Stimulated activated CD8-positive, alpha-beta memory T cell treated with anti-CD3 and anti-CD28 coated beads, Interleukin-12 subunit alpha, Interleukin-12 subunit beta, amount 100 ng/mL, for 4 hours (primary cell): Measurements from ENCODE around the gene JAK3.

Experiments
- DNase-seq: peaks from one replicate; pipeline ENCODE4 v3.0.0-alpha.2; 2020; ENCODE audit warnings: low read depth

JAK3 gene

GRCh38 chr19:17840019-17840418 is 7.8 kb downstream of the JAK3 start:
- DNase-seq = no peak

DNA sequence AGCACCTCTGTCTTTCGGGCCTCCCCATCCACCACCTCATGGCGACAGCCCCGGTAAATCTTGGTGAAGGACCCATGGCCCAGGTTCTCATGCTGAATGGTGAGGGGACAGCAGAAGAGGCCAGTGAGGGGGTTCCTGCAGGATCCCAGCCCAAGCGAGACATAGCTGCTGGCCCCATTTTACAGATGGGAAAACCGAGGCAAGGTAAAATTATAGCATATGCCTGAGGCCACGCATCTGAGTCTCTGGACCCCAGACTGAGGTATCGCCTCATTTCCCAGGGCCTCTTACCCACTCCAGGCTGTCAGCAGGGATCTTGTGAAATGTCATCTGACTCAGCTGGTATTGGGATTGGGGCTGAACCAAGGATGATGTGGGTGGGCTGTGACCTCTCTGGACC is 9.8 kb downstream of the JAK3 start:
- DNase-seq = no peak

DNA sequence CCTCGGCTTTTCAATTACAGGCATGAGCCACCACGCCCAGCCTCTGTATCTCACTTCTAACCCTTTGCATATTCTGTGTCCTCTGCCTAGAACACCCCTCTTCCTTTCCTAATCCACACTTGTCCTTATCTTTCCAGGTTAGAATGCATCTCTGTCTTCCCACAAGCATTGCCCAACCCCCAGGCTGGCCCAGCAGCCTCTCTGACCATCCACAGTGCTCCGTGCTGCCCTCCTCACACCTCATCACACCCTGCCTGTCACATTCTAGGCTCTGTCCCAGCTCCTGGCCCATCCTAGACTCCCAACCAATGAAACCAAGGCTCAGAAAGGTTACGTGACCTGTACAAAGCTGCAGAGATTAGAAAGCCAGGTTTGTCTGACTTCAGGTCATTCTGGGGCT is 11.3 kb downstream of the JAK3 start:
- no peak for DNase-seq

DNA sequence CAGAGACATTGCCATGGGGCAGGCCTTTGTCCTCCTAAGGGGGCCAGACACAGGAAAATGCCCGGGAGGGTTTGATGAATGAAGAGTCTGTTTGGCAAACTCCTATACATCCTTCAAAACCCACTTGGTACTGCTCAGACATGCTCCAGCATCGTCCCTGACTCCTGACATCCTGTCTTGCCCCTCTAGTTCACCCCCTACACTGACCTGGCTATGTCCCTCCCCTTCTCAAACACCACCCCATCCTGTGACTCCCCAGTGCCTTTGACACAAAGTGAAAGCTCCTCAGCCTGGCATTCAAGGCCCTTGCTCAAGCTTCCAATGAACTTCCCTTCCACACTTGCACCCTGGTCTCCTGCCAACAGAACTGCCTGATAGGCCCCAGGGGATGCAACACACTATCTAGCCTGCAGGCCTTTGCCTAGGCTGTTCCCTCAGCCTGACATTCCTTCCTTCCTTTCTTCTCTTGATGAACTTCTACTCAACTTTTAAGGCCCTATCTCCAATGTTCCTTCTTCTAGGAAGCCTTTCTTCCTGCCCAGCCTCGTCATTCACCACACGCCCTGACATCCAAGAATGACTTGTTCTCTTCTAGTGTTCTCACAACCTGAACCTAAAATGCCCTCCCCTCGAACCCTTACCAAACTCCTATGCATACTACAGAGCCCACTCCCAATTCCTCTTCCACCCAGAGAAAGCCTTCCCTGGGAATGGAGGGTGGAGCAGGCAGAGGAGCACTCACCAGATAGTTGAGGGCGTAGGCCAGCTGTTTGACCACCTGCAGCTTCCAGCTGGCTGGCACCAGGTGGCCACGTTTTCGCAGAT is 12.4 kb downstream of the JAK3 start:
- no peak for DNase-seq

DNA sequence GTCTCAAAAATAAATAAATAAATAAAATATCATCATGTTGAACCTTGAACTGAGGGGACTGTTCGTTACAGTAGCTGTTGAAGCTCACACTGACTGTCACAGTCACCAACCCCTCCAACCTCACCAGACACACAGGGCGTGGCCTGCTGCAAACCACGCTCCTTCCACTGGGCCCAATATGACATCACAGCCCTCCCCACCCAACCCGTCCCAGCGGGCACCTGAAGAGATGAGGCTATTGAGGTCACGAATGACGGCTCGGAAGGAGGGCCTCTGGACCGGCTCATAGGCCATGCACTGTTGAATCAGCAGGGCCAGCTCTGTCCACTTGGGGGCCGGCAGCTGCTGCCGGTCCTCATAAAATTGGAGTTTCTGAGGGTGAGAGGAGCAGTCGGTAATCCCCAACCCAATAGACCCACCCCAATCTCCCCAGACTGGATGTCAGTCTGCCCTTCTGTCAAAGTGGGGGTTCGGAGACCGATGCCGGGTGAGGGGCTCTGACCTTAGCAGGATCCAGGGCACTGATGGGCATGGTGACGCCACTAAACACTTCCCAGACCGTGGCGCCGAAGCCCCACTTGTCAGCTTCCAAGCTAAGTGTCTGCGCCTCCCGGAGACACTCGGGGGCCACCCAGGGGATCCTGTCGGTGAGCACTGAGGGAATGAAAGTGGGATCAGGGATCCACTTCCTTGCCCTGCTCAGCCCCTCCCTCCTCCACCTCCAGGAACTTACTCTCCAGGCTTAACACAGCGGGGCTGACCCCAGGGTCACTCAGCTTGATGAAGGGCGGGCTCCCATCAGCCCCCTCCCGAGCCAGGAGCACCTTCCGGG is 13.2 kb downstream of the JAK3 start:
- DNase-seq = no peak

- no peak for DNase-seq
Measured at GRCh38 chr19:17832443-17833208, 15.2 kb downstream of the JAK3 start.

- no peak for DNase-seq
Measured at GRCh38 chr19:17831419-17831888, 16.3 kb downstream of the JAK3 start.

GRCh38 chr19:17830567-17831418 is 17.0 kb downstream of the JAK3 start:
- DNase-seq = no peak

- no peak for DNase-seq
Measured at GRCh38 chr19:17829855-17830566, 17.8 kb downstream of the JAK3 start.

- no peak for DNase-seq
Measured at GRCh38 chr19:17826508-17827056, 21.2 kb downstream of the JAK3 start.

GRCh38 chr19:17824339-17824738 is 23.4 kb downstream of the JAK3 start:
- no peak for DNase-seq

DNA sequence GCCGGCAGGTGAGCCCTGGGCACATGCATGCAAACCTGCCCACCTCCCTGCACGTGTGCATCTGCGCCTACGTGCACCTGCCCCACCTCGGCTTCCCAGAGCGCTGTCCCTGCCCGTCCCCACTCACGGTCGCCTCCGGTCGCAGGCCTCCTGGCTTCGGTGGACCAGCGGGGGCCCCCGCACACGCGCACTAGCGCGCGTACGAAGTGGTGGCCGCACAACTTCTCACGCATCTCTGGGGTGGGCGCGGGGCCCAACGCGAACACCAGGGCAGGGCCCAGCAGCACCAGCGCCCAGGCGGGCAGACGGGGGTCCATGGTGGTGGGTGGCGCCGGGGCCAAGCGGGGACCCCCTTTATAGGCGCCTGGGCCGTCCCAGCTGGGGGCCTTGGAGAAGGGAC is 26.6 kb downstream of the JAK3 start, which contains the start of gene INSL3:
INSL3 (minus strand) TSS at position 330 of the 400 bp plus-strand sequence; CDS start at position 317, 13 bp downstream.
- no peak for DNase-seq

DNA sequence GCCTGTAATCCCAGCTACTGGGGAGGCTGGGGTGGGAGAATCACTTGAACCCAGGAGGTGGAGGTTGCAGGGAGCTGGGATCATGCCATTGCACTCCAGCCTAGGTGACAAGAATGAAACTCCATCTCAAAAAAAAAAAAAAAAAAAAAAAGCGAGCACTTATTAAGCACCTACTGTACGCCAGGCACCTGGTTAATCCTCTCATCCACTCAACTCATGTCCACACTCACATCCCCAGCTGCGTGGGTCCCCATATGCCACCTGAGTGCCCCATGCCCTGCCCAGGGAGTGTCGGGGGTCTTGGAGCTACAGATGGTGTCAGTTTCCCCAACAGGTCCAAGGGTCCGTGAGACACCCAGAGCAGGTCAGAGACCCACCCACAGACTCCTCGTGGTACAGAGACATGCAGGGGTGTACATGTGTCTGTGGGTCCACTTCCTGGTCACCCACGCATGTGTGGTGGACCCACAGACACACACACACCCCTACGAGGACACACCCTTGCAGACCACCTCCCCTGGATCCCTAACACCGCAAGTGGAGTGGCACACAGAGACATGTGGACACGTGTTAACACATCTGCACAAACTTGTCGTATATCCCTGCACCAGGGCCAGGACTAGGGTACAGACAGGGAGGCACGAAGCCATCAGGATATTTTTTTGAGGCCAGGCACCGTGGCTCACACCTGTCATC is 30.0 kb downstream of the JAK3 start:
- no peak for DNase-seq

GRCh38 chr19:17812099-17812498 is 35.7 kb downstream of the JAK3 start:
- no peak for DNase-seq

- no peak for DNase-seq
Measured at GRCh38 chr19:17811681-17812080, 36.1 kb downstream of the JAK3 start.

GRCh38 chr19:17811103-17811502 is 36.7 kb downstream of the JAK3 start:
- DNase-seq = no peak

DNA sequence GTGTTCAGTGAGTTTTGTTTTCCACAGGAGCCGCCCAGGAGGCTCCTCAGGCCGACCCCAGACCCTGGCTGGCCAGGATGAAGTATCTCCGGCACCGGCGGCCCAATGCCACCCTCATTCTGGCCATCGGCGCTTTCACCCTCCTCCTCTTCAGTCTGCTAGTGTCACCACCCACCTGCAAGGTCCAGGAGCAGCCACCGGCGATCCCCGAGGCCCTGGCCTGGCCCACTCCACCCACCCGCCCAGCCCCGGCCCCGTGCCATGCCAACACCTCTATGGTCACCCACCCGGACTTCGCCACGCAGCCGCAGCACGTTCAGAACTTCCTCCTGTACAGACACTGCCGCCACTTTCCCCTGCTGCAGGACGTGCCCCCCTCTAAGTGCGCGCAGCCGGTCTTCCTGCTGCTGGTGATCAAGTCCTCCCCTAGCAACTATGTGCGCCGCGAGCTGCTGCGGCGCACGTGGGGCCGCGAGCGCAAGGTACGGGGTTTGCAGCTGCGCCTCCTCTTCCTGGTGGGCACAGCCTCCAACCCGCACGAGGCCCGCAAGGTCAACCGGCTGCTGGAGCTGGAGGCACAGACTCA is 40.0 kb downstream of the JAK3 start:
- DNase-seq = no peak

DNA sequence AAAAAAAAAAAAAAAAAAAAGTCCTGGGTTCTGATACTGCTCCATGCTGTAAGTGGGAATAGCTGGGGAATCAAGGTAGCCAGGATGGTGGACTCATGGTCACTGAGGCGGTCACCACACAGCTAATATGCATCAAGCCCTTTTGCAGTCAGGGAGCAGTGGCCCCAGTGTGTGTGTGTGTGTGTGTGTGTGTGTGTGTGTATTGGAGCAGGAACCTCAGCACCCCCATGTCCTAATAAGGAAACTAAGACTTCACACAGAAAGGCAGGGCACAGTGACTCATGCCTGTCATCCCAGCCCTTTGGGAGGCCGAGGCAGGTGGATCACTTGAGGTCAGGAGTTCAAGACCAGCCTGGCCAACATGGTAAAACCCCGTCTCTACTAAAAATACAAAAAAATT is 40.8 kb downstream of the JAK3 start:
- DNase-seq = no peak

DNA sequence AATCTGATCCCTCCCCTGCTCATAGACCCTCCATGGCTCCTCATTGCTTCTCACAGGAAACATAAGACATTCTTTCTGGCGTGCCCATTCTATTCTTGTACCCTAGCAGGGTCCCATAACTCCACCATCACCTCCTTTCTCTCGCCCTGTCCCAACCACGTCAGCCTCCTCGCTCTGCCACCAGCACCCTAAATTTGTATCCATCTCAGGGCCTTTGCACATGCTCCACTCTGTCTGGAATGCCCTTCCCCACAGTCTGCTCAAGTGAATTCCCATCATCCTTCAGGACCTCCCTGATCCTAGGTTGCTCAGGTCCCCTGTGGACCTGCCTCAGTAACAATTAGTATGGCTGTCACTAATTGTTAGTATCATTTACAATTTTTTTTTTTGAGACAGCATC is 42.4 kb downstream of the JAK3 start:
- no peak for DNase-seq
